Measurements from ENCODE around the gene ACAD8.
A peak's percentile ranks its signal among the peaks of the same experiment; 100 is the strongest.

The ACAD8 gene

DNA sequence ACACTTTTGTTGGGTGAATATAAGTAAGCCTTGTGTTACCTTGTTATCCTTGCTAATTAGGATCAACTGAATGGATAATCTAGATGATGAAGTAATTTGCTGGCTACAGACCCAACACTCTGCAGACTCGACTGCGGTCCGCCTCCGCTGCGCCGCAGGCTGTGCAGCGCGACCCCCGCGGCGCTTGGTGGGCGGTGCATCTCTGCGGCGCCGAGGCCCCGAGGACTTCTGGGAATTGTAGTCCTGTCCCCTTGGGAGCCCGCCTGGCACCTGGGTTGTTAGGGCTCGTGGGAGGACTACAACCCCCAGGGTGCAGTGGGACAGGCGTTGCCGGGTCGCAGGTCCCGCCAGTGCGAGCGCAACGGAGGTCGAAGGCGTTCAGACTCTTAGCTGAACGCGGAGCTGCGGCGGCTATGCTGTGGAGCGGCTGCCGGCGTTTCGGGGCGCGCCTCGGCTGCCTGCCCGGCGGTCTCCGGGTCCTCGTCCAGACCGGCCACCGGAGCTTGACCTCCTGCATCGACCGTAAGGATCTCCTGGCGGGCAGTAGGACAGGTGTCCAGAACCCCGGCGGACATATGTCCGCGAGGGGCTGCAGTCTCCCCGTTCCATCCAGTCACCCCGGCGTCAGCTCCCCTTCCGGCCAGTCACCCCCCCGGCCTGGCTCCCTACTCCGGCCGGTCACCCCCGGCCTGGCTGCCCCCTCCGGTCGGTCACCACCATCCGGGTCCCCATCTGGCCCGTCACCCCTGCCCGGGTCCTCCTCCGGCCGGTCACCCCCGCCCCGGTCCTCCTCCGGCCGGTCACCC lies at the start of gene ACAD8, which contains the start of gene THYN1:
ACAD8 (plus strand) TSS at position 381 of the 806 bp plus-strand sequence; CDS start at position 414, 33 bp downstream.
THYN1 (minus strand) TSS at position 165 of the 806 bp plus-strand sequence. CDS start 470 bp downstream, outside the sequence.
- peak; percentile 99 for DNase-seq

GRCh38 chr11:134205729-134206128 lies 47.6 kb upstream of the ACAD8 start:
- DNase-seq = no peak

GRCh38 chr11:134206185-134206584 lies 47.2 kb upstream of the ACAD8 start:
- DNase-seq = no peak

GRCh38 chr11:134207538-134208239 lies 45.7 kb upstream of the ACAD8 start:
- no peak for DNase-seq

DNA sequence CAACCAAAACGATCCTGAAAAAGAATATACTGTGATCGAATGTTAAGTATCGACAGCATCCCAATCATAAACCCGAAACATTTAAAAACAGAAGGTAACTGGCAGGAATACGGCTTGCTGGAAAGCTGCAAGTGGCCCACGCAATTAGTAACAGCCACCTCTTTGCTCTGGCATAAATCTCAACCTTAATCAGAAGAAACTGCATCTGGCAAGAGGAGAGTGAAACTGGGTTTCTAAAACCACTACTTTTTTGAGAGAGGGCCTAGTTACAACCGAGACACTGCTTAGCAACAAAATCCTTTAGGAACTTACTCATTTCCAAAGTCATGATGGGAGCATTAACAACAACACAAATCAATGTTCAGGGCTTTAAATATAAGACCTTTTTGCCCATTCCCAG lies 37.5 kb upstream of the ACAD8 start:
- DNase-seq = no peak

DNA sequence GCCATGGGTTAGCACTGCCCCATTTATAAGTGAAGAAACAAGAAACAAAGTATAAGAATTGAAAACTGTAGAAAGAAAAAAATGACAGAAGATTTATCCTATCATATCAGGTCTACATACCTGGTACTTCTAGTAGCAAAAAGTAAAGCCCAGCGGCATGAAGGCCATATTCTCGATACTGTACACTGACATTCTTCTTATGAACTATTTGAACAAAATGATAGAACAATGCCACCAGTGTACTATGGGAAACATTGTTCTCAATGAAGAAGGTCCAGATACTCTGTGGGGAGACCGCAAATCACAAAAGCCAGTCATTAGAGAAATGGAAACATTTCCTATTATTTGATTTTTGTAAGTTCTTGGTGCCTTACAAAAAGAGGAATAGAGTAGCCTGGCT lies 36.6 kb upstream of the ACAD8 start:
- DNase-seq = no peak

DNA sequence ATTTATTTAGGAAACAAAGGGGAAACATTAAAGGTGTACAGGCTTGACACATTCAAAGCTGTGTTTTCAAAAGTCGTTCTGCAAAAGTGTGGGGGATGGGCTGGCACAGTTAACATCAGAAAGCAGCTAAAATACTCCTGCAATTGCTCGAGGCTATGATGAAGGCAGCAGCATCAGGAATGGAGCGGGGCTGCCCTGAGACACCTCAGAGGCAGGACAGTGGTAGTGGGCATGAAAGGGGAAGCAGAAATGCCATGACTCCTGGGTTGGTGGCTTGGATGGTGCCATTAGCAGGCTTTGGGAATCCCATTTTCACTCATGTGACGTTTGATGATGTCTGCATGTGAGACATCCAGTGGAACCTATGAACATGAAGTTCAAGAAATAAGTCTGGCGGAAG lies 30.2 kb upstream of the ACAD8 start:
- DNase-seq = peak; percentile 12

GRCh38 chr11:134223836-134224709 lies 29.3 kb upstream of the ACAD8 start, which contains the start of the genes NCAPD3 and VPS26B:
Gene NCAPD3 (minus strand): TSS chr11:134223967. CDS start chr11:134223926, 41 bp downstream.
Gene VPS26B (plus strand): TSS chr11:134224671. CDS start chr11:134225123, 452 bp downstream.
- DNase-seq = peak; percentile 98

GRCh38 chr11:134224710-134225664 lies 28.4 kb upstream of the ACAD8 start:
- peak; percentile 85 for DNase-seq

GRCh38 chr11:134226806-134227325 lies 26.5 kb upstream of the ACAD8 start:
- DNase-seq = no peak

DNA sequence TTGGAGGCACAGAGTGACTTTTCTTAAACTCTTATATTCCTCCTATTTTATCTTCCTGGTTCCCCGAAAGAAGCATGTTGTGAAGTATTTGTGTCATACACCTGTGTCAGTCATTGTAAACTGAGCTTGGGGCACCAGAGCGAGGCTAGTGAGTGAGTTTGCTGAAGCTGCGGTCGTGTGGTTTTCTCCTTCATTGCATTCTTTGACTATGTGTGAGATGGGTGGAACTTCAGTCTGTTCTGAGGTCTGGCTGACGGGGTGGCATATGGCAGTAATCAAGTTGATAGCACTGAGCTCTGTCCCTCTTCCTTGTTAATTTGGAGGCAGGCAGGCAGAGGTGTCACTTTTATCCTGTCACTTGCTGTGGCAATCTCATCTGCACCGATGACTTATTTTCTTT lies 24.7 kb upstream of the ACAD8 start:
- DNase-seq = no peak

- DNase-seq = no peak
Observed at GRCh38 chr11:134229126-134229790, 24.1 kb upstream of the ACAD8 start.

DNA sequence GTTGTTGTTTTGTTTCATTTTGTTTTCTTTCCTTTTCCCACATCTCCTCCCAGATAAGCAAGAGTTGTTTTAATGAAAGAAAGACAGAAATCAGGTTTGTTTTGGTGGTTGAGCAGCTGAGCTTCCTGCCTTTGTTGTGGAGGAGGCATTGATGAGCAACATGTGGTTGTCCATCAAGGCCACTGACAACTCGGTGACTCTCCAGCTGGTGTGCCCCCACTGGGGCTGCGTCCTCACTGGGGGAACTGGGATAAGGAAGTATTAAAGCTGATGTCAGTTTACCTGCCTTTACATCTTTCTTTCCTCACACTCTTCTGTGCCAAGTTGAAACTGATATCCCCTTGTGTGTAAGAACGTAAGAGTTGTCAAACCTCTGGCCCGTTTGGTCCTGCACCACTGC lies 23.0 kb upstream of the ACAD8 start:
- no peak for DNase-seq

GRCh38 chr11:134231958-134232659 lies 21.3 kb upstream of the ACAD8 start:
- DNase-seq = no peak

GRCh38 chr11:134233729-134234179 lies 19.6 kb upstream of the ACAD8 start:
- no peak for DNase-seq

GRCh38 chr11:134235399-134235798 lies 18.0 kb upstream of the ACAD8 start:
- DNase-seq = no peak

GRCh38 chr11:134236834-134237556 lies 16.4 kb upstream of the ACAD8 start:
- no peak for DNase-seq

GRCh38 chr11:134237557-134237922 lies 15.8 kb upstream of the ACAD8 start:
- no peak for DNase-seq

- DNase-seq = no peak
Observed at GRCh38 chr11:134238956-134239355, 14.4 kb upstream of the ACAD8 start.
